ENCODE results near the gene TDRD1. TPM values are rescaled to one million over a fixed set of nuclear protein-coding genes. Genes with fewer than 3 reads are reported as not detected.

The TDRD1 gene
- total RNA-seq, 1 donor from 2014 or later = 0.33 TPM

DNA sequence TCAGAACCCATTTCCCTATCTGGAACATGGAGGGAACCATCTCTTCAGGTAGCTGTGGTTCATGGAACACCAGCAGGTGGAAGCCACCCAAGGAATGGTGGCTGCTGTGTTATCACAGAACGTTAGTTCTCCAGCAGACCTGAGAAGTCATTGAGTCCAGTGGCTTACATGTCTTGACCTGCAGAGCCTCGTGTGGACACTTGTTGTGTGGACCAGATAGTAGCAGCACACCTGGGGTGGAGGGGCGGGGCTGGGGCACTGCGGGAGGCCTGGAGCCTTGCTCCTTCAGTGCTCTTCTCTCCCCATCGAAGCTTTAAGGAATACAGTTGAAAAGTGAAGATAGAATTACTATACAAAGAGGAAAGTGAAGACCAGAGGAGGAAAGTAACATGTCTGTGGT is 102.3 kb downstream of the TDRD1 start:
- TF ChIP-seq, protein P1, sequence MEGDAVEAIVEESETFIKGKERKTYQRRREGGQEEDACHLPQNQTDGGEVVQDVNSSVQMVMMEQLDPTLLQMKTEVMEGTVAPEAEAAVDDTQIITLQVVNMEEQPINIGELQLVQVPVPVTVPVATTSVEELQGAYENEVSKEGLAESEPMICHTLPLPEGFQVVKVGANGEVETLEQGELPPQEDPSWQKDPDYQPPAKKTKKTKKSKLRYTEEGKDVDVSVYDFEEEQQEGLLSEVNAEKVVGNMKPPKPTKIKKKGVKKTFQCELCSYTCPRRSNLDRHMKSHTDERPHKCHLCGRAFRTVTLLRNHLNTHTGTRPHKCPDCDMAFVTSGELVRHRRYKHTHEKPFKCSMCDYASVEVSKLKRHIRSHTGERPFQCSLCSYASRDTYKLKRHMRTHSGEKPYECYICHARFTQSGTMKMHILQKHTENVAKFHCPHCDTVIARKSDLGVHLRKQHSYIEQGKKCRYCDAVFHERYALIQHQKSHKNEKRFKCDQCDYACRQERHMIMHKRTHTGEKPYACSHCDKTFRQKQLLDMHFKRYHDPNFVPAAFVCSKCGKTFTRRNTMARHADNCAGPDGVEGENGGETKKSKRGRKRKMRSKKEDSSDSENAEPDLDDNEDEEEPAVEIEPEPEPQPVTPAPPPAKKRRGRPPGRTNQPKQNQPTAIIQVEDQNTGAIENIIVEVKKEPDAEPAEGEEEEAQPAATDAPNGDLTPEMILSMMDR (IDR thresholded peaks at IDR 0.05) = no peak
- ChIA-PET POLR2A (no interaction called here), CTCF (no interaction called here)
- peaks cover 4% of the 10 kb centered on the region for H3K27me3 Mint-ChIP-seq
- no peak for ATAC-seq (ENCODE audit: low read depth)
- H3K4me1 Mint-ChIP-seq = no peaks in the 10 kb centered on the region
- intact Hi-C loops (cut with micrococcal nuclease) = no loop called here
- H3K27ac Mint-ChIP-seq = no peak overlapping the region
- DNase-seq = no peak
- H3K9me3 Mint-ChIP-seq = no peaks in the 10 kb centered on the region
- H3K36me3 Mint-ChIP-seq (ENCODE audit: low read depth) = no peaks in the 10 kb centered on the region
- no peak overlapping the region for H3K4me3 Mint-ChIP-seq

Other genes with a start within 250 kb of the TDRD1 start
- gene ADRB1, start 135.5 kb upstream of the TDRD1 start, total RNA-seq = not detected in 2 replicates
- 19.7 and 24.8 TPM in 2 replicates for gene CCDC186, start 5.2 kb upstream of the TDRD1 start, total RNA-seq
- gene VWA2, start 59.9 kb downstream of the TDRD1 start, total RNA-seq = not detected in 2 replicates
- gene AFAP1L2, start 225.1 kb downstream of the TDRD1 start, total RNA-seq = 0.89 and 1.3 TPM in 2 replicates

Data from activated B cell treated with CpG ODN at 0.5 μM for 24 hours (primary cell).